Loucy (cell line): Measurements from ENCODE around the gene CAPRIN2.

Source experiments
- EZH2phosphoT487 ChIP-seq: fragments of 200-600 bp; IDR thresholded peaks from 2 replicates; pipeline ENCODE4 v1.6.1; 2018; ENCODE audit warnings: antibody characterized with exemption, mild to moderate bottlenecking, moderate library complexity, borderline replicate concordance
- TF ChIP-seq, protein P1 (sequence below): fragments of 200-600 bp; sonication (generic); conservative IDR thresholded peaks from 2 replicates; pipeline ENCODE4 v1.5.1; 2014; ENCODE audit warnings: mild to moderate bottlenecking, antibody characterized with exemption, low read length

DNA sequence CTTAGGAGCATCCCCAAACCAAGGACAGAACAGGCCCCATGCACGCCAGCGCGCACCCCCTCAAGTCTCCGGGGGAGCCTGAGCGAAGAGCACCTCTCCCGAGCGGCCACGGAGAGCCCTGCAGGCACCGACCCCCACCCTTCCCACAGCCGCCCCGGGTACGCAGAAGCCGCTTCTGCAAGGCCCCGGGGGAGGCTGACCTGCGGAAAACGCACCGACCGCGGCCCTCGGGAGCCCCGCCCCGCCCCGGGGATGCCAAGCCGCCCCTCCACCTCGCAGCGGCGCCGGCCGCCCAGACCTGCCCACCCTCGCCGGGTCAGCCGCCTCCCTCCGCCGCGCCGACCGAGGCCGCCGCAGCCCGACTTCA is 385 bp downstream of the CAPRIN2 start:
- TF ChIP-seq, protein P1, sequence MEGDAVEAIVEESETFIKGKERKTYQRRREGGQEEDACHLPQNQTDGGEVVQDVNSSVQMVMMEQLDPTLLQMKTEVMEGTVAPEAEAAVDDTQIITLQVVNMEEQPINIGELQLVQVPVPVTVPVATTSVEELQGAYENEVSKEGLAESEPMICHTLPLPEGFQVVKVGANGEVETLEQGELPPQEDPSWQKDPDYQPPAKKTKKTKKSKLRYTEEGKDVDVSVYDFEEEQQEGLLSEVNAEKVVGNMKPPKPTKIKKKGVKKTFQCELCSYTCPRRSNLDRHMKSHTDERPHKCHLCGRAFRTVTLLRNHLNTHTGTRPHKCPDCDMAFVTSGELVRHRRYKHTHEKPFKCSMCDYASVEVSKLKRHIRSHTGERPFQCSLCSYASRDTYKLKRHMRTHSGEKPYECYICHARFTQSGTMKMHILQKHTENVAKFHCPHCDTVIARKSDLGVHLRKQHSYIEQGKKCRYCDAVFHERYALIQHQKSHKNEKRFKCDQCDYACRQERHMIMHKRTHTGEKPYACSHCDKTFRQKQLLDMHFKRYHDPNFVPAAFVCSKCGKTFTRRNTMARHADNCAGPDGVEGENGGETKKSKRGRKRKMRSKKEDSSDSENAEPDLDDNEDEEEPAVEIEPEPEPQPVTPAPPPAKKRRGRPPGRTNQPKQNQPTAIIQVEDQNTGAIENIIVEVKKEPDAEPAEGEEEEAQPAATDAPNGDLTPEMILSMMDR, result no peak
- no peak for TF ChIP-seq EZH2phosphoT487
